ENCODE measurements around the gene HTR1E. TPM values are rescaled to one million over a fixed set of nuclear protein-coding genes. Genes with fewer than 3 reads are reported as not detected.

HTR1E gene
- total and polyA plus RNA-seq, 2 donors (not counting 1 experiment from before 2014, with no cell fraction given) = not detected

DNA sequence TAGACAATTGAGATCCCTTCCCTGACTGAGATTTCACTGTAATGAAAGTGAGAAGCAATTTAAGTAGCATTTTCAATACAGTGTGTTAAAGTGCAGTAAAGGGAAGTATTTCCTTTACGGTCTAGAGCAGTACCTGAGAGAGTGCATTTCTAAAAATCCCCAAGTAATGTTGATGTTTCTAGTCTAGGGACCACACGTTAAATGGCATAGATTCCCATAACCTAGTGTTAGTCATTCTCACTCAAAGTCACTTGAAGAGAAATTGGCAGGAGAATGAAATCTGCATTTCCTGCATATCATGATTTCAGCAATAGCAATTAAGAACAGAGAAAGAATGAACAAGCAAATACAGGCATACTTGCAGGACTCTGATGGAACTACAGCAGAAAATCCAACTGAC lies 89.7 kb downstream of the HTR1E start:
- TF ChIP-seq EZH2 (IDR thresholded peaks at IDR 0.05; ENCODE audit: low read length, missing control alignments) (no peak), CTCF (conservative IDR thresholded peaks at IDR 0.05 in 1 of 2, IDR thresholded peaks at IDR 0.05 in 1 of 2; ENCODE audit: low read depth in 1 of 2, low read length in 2 of 2) (no peak)
- no peak overlapping the region for H3K9ac ChIP-seq (ENCODE audit: insufficient read depth, low read length)
- no peaks in the 10 kb centered on the region for H3K79me2 ChIP-seq (ENCODE audit: control insufficient read depth, insufficient read depth, low read length)
- no peak overlapping the region for H3K4me3 ChIP-seq (replicated peaks in 1 of 4; ENCODE audit: control extremely low read depth in 1 of 4, insufficient read depth in 1 of 4, low read depth in 3 of 4, low read length in 4 of 4)
- no peaks in the 10 kb centered on the region for H3K36me3 ChIP-seq (ENCODE audit: control insufficient read depth, insufficient read depth, low read length)
- no peaks in the 10 kb centered on the region for H3K9me3 ChIP-seq (ENCODE audit: control insufficient read depth, insufficient read depth, low read depth, low read length)
- H2AFZ ChIP-seq (ENCODE audit: low read length) = no peak overlapping the region
- no peaks in the 10 kb centered on the region for H3K27me3 ChIP-seq (ENCODE audit: control insufficient read depth, insufficient read depth, low read length)
- H4K20me1 ChIP-seq (ENCODE audit: control insufficient read depth, extremely low read depth, insufficient read depth, low read length) = no peaks in the 10 kb centered on the region
- no peaks in the 10 kb centered on the region for H3K4me1 ChIP-seq (ENCODE audit: control insufficient read depth, extremely low read depth, insufficient read depth, low read length)
- no peak overlapping the region for H3K27ac ChIP-seq (ENCODE audit: insufficient read depth, low read length)
- H3K4me2 ChIP-seq (ENCODE audit: extremely low read depth, insufficient read depth, low read length) = no peak overlapping the region
- DNase-seq (ENCODE audit: low read depth in 2 of 2) = no peak

- H2AFZ ChIP-seq (ENCODE audit: low read length) = no peak overlapping the region
- no peak for TF ChIP-seq EZH2 (IDR thresholded peaks at IDR 0.05; ENCODE audit: low read length, missing control alignments)
- TF ChIP-seq CTCF (conservative IDR thresholded peaks at IDR 0.05 in 1 of 2, IDR thresholded peaks at IDR 0.05 in 1 of 2; ENCODE audit: low read depth in 1 of 2, low read length in 2 of 2) = peak; percentile 45 to 64
- H3K9ac ChIP-seq (ENCODE audit: insufficient read depth, low read length) = no peak overlapping the region
- no peak overlapping the region for H3K4me2 ChIP-seq (ENCODE audit: extremely low read depth, insufficient read depth, low read length)
- H3K79me2 ChIP-seq (ENCODE audit: control insufficient read depth, insufficient read depth, low read length) = no peaks in the 10 kb centered on the region
- DNase-seq (ENCODE audit: low read depth in 2 of 2) = peak; percentile 55 to 77
- H3K27me3 ChIP-seq (ENCODE audit: control insufficient read depth, insufficient read depth, low read length) = no peaks in the 10 kb centered on the region
- no peak overlapping the region for H3K4me3 ChIP-seq (replicated peaks in 1 of 4; ENCODE audit: control extremely low read depth in 1 of 4, insufficient read depth in 1 of 4, low read depth in 3 of 4, low read length in 4 of 4)
- H4K20me1 ChIP-seq (ENCODE audit: control insufficient read depth, extremely low read depth, insufficient read depth, low read length) = no peaks in the 10 kb centered on the region
- H3K9me3 ChIP-seq (ENCODE audit: control insufficient read depth, insufficient read depth, low read depth, low read length) = no peaks in the 10 kb centered on the region
- no peaks in the 10 kb centered on the region for H3K36me3 ChIP-seq (ENCODE audit: control insufficient read depth, insufficient read depth, low read length)
- H3K27ac ChIP-seq (ENCODE audit: insufficient read depth, low read length) = no peak overlapping the region
- H3K4me1 ChIP-seq (ENCODE audit: control insufficient read depth, extremely low read depth, insufficient read depth, low read length) = no peaks in the 10 kb centered on the region
These were observed 92.5 kb downstream of the HTR1E start for GRCh38 chr6:87029711-87030314.

DNA sequence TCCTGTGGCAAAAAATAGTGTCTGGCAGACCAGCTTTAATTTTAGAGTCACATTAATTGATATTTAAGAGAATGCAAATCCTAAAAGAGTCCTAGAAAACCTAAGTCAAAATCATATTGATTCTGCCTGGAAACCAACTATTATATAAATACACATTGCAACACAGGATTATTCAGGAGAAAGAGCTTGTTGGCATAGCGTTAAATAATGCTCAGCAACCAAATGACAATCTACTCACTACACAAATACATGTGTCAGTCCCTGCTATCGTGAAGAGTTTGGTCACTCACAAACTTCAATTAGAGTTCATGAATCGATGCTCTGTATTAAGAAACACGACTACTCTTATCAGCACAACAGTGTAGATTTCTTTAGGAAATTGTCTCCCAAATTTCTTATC lies 103.4 kb downstream of the HTR1E start:
- no peak overlapping the region for H3K4me2 ChIP-seq (ENCODE audit: extremely low read depth, insufficient read depth, low read length)
- no peak overlapping the region for H2AFZ ChIP-seq (ENCODE audit: low read length)
- no peak overlapping the region for H3K27ac ChIP-seq (ENCODE audit: insufficient read depth, low read length)
- no peak for DNase-seq (ENCODE audit: low read depth in 2 of 2)
- H3K36me3 ChIP-seq (ENCODE audit: control insufficient read depth, insufficient read depth, low read length) = no peaks in the 10 kb centered on the region
- no peak overlapping the region for H3K4me3 ChIP-seq (replicated peaks in 1 of 4; ENCODE audit: control extremely low read depth in 1 of 4, insufficient read depth in 1 of 4, low read depth in 3 of 4, low read length in 4 of 4)
- no peaks in the 10 kb centered on the region for H3K4me1 ChIP-seq (ENCODE audit: control insufficient read depth, extremely low read depth, insufficient read depth, low read length)
- H3K79me2 ChIP-seq (ENCODE audit: control insufficient read depth, insufficient read depth, low read length) = no peaks in the 10 kb centered on the region
- H4K20me1 ChIP-seq (ENCODE audit: control insufficient read depth, extremely low read depth, insufficient read depth, low read length) = no peaks in the 10 kb centered on the region
- H3K27me3 ChIP-seq (ENCODE audit: control insufficient read depth, insufficient read depth, low read length) = no peaks in the 10 kb centered on the region
- no peaks in the 10 kb centered on the region for H3K9me3 ChIP-seq (ENCODE audit: control insufficient read depth, insufficient read depth, low read depth, low read length)
- TF ChIP-seq EZH2 (IDR thresholded peaks at IDR 0.05; ENCODE audit: low read length, missing control alignments) (no peak), CTCF (conservative IDR thresholded peaks at IDR 0.05 in 1 of 2, IDR thresholded peaks at IDR 0.05 in 1 of 2; ENCODE audit: low read depth in 1 of 2, low read length in 2 of 2) (no peak)
- H3K9ac ChIP-seq (ENCODE audit: insufficient read depth, low read length) = no peak overlapping the region
